ENCODE results near the gene CELA3A. TPM values are rescaled to one million over a fixed set of nuclear protein-coding genes. Genes with fewer than 3 reads are reported as not detected.

CELA3A gene
- total RNA-seq, 1 experiment from 2014 or later: not detected

DNA sequence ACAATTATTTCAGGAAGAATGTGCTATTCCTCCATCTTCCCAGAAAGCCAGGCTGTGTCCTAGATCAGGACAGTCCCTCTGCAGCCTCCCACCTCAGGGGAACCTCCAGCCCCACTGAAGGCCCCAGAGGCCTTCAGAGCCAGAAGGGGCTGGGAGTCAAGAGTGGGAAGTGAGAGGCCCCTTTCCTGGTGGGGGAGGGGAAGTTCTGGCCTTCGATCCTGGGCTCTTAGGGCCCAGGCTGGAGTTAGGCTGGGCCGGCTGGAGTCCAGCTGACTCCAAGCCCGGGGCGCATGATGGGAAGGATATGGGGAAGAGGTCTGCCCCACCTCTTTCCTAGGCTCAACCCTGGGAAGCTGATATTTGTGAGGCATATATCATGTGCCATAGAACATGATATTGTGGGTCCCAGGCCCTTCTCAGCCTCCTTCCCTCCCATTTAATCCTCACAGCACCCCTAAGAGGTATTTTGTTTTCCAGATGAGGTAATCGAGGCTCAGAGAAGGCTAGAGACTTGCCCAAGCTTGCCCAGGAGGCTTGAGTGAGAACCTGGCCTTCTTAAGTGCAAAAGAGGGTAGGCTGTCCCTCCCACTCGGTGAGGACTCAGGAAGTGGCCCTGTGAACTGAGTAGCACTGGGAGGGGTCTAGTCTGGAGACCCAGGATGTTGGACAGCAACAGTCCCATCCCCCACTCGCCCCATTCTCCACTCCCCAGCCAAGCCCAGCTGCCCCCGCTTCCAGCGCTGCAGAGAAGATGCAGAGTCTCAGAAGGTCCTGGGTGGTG, 45.8 kb upstream of the CELA3A start:
- DNase-seq (ENCODE audit: unreplicated experiment): peak; percentile 84
- Mint-ChIP-seq H3K27ac (ENCODE audit: low read depth, unreplicated experiment) (peak overlapping the region; percentile 42), H3K9me3 (ENCODE audit: unreplicated experiment) (no peaks in the 10 kb centered on the region), H3K27me3 (ENCODE audit: insufficient read depth, unreplicated experiment) (no peaks in the 10 kb centered on the region), H3K4me1 (ENCODE audit: insufficient read depth, unreplicated experiment) (peaks cover 18% of the 10 kb centered on the region), H3K4me3 (ENCODE audit: unreplicated experiment) (peak overlapping the region; percentile 63), H3K36me3 (ENCODE audit: insufficient read depth, unreplicated experiment) (no peaks in the 10 kb centered on the region)
- ChIA-PET POLR2A (interaction anchor here (0.7 to 9.8 kb wide), 12 partner anchors 10 to 1064 kb away, joined by 3 to 219 read pairs (median 4); partner anchors contain the start of genes CDC42, HSPG2, KDM1A and USP48), CTCF (interaction anchor here (0.5 to 2.8 kb wide), 5 partner anchors 8 to 84 kb away, joined by 3 to 22 read pairs (median 7); partner anchors contain the start of gene HSPG2)
- intact Hi-C loops (cut with micrococcal nuclease): loop anchor here (10.0 kb wide), 1 partner anchor 91 kb away; no protein-coding TSS in a partner anchor
- no TSS peak for BruUV-seq (replicated peaks)
- TF ChIP-seq, protein P1, sequence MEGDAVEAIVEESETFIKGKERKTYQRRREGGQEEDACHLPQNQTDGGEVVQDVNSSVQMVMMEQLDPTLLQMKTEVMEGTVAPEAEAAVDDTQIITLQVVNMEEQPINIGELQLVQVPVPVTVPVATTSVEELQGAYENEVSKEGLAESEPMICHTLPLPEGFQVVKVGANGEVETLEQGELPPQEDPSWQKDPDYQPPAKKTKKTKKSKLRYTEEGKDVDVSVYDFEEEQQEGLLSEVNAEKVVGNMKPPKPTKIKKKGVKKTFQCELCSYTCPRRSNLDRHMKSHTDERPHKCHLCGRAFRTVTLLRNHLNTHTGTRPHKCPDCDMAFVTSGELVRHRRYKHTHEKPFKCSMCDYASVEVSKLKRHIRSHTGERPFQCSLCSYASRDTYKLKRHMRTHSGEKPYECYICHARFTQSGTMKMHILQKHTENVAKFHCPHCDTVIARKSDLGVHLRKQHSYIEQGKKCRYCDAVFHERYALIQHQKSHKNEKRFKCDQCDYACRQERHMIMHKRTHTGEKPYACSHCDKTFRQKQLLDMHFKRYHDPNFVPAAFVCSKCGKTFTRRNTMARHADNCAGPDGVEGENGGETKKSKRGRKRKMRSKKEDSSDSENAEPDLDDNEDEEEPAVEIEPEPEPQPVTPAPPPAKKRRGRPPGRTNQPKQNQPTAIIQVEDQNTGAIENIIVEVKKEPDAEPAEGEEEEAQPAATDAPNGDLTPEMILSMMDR (IDR thresholded peaks at IDR 0.05; ENCODE audit: unreplicated experiment): no peak

DNA sequence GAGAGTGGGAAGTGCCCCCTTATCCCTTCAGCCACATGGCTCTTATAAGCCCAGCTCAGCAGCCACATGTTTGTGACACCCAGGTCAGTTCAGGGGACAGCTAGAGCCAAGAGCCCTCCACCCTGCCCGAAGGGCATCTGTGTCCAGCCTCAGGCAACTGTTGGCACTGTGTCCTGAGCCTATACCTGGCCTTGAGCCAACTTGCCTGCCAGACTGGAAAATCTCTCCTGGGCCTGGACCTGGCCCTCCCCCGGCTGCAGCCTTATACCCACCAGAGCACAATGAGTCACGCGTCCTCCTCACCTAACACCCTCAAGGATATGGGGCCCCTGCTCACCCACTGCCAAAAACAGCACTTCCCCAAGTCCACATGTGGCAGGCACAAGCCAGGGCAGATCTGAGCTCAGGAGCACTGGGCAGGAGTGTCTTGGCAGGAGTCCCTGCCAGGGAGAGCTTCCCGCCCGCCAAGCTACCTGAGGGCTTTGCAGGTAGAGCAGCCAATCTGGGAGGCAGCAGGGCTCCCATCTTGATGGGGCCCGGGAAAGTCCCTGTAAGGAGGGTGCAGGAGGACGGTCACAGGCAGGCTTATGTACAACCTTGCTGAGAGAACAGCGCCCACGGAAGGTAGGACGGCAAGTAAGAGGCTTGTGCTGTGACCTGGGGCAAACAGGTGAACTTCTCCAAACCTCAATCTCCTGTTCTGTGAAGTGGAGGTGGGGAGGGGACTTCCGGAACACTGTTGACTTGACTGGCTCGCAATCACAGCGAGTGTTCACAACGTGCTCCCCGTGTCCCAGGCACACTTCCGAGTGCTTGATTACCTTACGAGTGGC, 44.5 kb upstream of the CELA3A start:
- peaks cover 18% of the 10 kb centered on the region for H3K4me1 Mint-ChIP-seq (ENCODE audit: insufficient read depth, unreplicated experiment)
- no TSS peak for BruUV-seq (replicated peaks)
- ChIA-PET POLR2A (interaction anchor here (0.6 to 9.8 kb wide), 21 partner anchors 12 to 633 kb away, joined by 3 to 219 read pairs (median 4); partner anchors contain the start of genes CDC42, HSPG2 and USP48), CTCF (interaction anchor here (0.6 to 2.8 kb wide), 12 partner anchors 10 to 459 kb away, joined by 3 to 22 read pairs (median 4); partner anchors contain the start of gene HSPG2)
- H3K4me3 Mint-ChIP-seq (ENCODE audit: unreplicated experiment): peak overlapping the region; percentile 63
- peak overlapping the region; percentile 83 for H3K27ac Mint-ChIP-seq (ENCODE audit: low read depth, unreplicated experiment)
- intact Hi-C loops (cut with micrococcal nuclease): loop anchor here (10.0 kb wide), 1 partner anchor 92 kb away; no protein-coding TSS in a partner anchor
- no peaks in the 10 kb centered on the region for H3K36me3 Mint-ChIP-seq (ENCODE audit: insufficient read depth, unreplicated experiment)
- no peaks in the 10 kb centered on the region for H3K27me3 Mint-ChIP-seq (ENCODE audit: insufficient read depth, unreplicated experiment)
- no peaks in the 10 kb centered on the region for H3K9me3 Mint-ChIP-seq (ENCODE audit: unreplicated experiment)
- TF ChIP-seq, protein P1 (IDR thresholded peaks at IDR 0.05; ENCODE audit: unreplicated experiment): no peak
- DNase-seq (ENCODE audit: unreplicated experiment): peak; percentile 99

DNA sequence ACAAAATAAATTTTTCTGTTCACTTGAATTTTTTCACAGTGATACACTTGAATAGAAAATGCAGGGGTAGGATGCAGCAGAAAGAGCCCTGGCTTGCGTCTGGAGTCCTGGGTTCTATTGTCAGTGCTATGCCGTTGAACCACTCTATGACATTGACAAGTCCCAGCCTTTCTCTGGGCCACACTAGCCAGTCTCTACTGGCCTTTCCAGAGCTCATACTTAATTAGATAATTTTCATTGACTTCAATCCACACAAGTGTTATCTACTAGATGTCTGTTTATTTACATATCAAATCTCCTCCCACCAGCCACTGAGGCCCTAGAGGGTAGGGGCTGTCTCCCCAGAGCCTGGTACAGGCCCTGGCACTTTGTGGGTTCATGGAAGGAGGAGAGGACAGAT, 40.1 kb upstream of the CELA3A start:
- POLR2A ChIA-PET: interaction anchor here (9.8 kb wide), 1 partner anchor 24 kb away, joined by 219 read pairs; the partner anchor contains the start of gene HSPG2
- CTCF ChIA-PET: interaction anchor here (0.6 to 1.1 kb wide), 3 partner anchors 48 to 207 kb away, joined by 3 read pairs; no protein-coding TSS in a partner anchor
- Mint-ChIP-seq H3K9me3 (ENCODE audit: unreplicated experiment) (no peaks in the 10 kb centered on the region), H3K4me3 (ENCODE audit: unreplicated experiment) (no peak overlapping the region), H3K4me1 (ENCODE audit: insufficient read depth, unreplicated experiment) (peaks cover 19% of the 10 kb centered on the region), H3K27me3 (ENCODE audit: insufficient read depth, unreplicated experiment) (no peaks in the 10 kb centered on the region), H3K36me3 (ENCODE audit: insufficient read depth, unreplicated experiment) (no peaks in the 10 kb centered on the region), H3K27ac (ENCODE audit: low read depth, unreplicated experiment) (no peak overlapping the region)
- no TSS peak for BruUV-seq (replicated peaks)
- intact Hi-C loops (cut with micrococcal nuclease): no loop called here
- no peak for DNase-seq (ENCODE audit: unreplicated experiment)
- TF ChIP-seq, protein P1 (IDR thresholded peaks at IDR 0.05; ENCODE audit: unreplicated experiment): no peak
